GM12875 (cell line): ENCODE measurements around the gene TMED3.

Experiments used
- H3K4me3 ChIP-seq: one replicate; pipeline ENCODE4 v1.5.1; 2011; ENCODE audit warnings: low read depth, low read length, control low read depth
- CTCF ChIP-seq: IDR thresholded peaks from 2 replicates; pipeline ENCODE4 v1.5.1; 2011; ENCODE audit warnings: low read depth, mild to moderate bottlenecking, control low read depth, inconsistent platforms, low read length, moderate library complexity, borderline replicate concordance; ENCODE audit not compliant: insufficient read depth

TMED3 gene

GRCh38 chr15:79290642-79291275, 20.2 kb upstream of the TMED3 start:
- H3K4me3 ChIP-seq: no peak overlapping the region
- no peak for TF ChIP-seq CTCF

GRCh38 chr15:79292011-79292410, 18.9 kb upstream of the TMED3 start:
- TF ChIP-seq CTCF: no peak

GRCh38 chr15:79294075-79294474, 16.8 kb upstream of the TMED3 start:
- no peak overlapping the region for H3K4me3 ChIP-seq
- no peak for TF ChIP-seq CTCF

More at GRCh38 chr15:79292011-79292410, 18.9 kb upstream of the TMED3 start:
- H3K4me3 ChIP-seq: no peak overlapping the region

- peak; percentile 36; the same call in 1 of the 2 replicates for TF ChIP-seq CTCF
- no peak overlapping the region for H3K4me3 ChIP-seq
These were observed 14.3 kb upstream of the TMED3 start for GRCh38 chr15:79296583-79296982.

- TF ChIP-seq CTCF: no peak
- no peak overlapping the region for H3K4me3 ChIP-seq
These were observed 11.6 kb upstream of the TMED3 start for GRCh38 chr15:79299126-79299840.

GRCh38 chr15:79299841-79300235, 11.1 kb upstream of the TMED3 start:
- no peak overlapping the region for H3K4me3 ChIP-seq
- TF ChIP-seq CTCF: no peak

GRCh38 chr15:79307251-79307650, 3.7 kb upstream of the TMED3 start:
- TF ChIP-seq CTCF: no peak
- no peak overlapping the region for H3K4me3 ChIP-seq
